HG02938 (cell line): ENCODE measurements around the gene TMEM14C.
"Not testable (repeated sequence)": the region's sequence is repeated elsewhere in the genome, so short reads cannot be mapped to it uniquely, and the experiment has no call there.

Experiments used
- ATAC-seq: cut with Tn5 transposase; IDR thresholded peaks from one replicate; pipeline ENCODE4 v1.9.1; 2021; ENCODE audit warnings: mild to moderate bottlenecking, moderate library complexity; ENCODE audit not compliant: unreplicated experiment

The TMEM14C gene

GRCh38 chr6:10720960-10721849, 1.7 kb upstream of the TMEM14C start:
- not testable (repeated sequence) for ATAC-seq

- no peak for ATAC-seq
These were observed 860 bp upstream of the TMEM14C start for GRCh38 chr6:10721850-10722569.

- ATAC-seq, result no peak
These were observed 375 bp upstream of the TMEM14C start for GRCh38 chr6:10722570-10722819.

GRCh38 chr6:10723567-10723881, 654 bp downstream of the TMEM14C start:
- no peak for ATAC-seq

GRCh38 chr6:10725044-10725443, 2.2 kb downstream of the TMEM14C start:
- ATAC-seq, result no peak

GRCh38 chr6:10725716-10726115, 2.8 kb downstream of the TMEM14C start:
- ATAC-seq, result no peak

GRCh38 chr6:10730254-10730653, 7.4 kb downstream of the TMEM14C start:
- ATAC-seq, result no peak

GRCh38 chr6:10733151-10733715, 10.4 kb downstream of the TMEM14C start:
- ATAC-seq, result no peak

GRCh38 chr6:10733863-10734262, 11.0 kb downstream of the TMEM14C start:
- no peak for ATAC-seq

- no peak for ATAC-seq
These were observed 13.9 kb downstream of the TMEM14C start for GRCh38 chr6:10736731-10737130.

- no peak for ATAC-seq
These were observed 17.2 kb downstream of the TMEM14C start for GRCh38 chr6:10740061-10740460.

GRCh38 chr6:10741643-10742042, 18.8 kb downstream of the TMEM14C start:
- ATAC-seq, result not testable (repeated sequence)

GRCh38 chr6:10742251-10742650, 19.4 kb downstream of the TMEM14C start:
- ATAC-seq, result no peak

GRCh38 chr6:10743515-10743914, 20.6 kb downstream of the TMEM14C start:
- ATAC-seq, result no peak

- ATAC-seq, result no peak
These were observed 22.2 kb downstream of the TMEM14C start for GRCh38 chr6:10745116-10745515.

- ATAC-seq, result no peak
These were observed 24.0 kb downstream of the TMEM14C start for GRCh38 chr6:10746915-10747250.

- ATAC-seq, result peak; percentile 95
These were observed 24.5 kb downstream of the TMEM14C start, which contains the start of gene TMEM14B for GRCh38 chr6:10747251-10747972. TMEM14B (plus strand) TSS chr6:10747805; CDS start chr6:10749246, 1,441 bp downstream.

GRCh38 chr6:10749734-10750133, 26.9 kb downstream of the TMEM14C start:
- no peak for ATAC-seq

GRCh38 chr6:10750568-10750967, 27.7 kb downstream of the TMEM14C start:
- ATAC-seq, result not testable (repeated sequence)

- not testable (repeated sequence) for ATAC-seq
These were observed 28.9 kb downstream of the TMEM14C start for GRCh38 chr6:10751757-10752156.

GRCh38 chr6:10756085-10756484, 33.2 kb downstream of the TMEM14C start:
- ATAC-seq, result no peak
